ENCODE measurements around the gene KRT14. TPM values are rescaled to one million over a fixed set of nuclear protein-coding genes. Genes with fewer than 3 reads are reported as not detected.

KRT14 gene
- total RNA-seq, 1 experiment from 2014 or later: not detected

DNA sequence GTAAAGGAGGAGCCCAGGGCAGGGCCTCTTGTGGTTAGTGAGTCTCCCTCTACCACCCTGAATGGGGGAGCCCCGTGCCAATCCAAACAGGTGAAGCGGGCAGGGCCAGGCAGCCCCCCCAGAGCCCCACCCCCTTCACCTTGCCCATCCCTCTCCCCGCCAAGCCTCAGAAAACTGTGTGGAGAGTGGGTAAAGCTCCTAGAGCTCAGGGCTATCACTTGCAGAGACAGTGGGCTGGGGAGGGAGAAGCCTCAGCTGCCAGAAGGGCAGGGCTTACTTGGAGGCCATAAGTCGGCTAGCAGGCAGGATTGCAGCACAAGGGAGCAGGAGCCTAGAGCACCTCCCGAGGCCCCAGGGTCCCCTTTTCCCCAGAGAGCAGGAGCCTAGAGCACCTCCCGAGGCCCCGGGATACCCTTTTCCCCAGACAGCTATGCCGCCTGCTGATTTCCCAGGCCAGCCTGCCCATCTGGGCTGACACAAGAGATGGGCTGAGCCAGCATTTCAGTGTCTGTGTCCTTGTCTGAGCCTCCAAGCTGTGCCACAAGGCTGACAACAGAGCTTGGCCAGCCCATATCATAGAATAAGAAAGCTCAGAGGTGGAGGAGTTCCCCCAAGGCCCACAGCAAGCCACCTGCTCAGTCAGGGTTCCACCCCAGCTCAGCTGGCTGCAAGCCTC is 6.7 kb upstream of the KRT14 start:
- H3K27me3 ChIP-seq (ENCODE audit: control insufficient read depth, insufficient read depth, low read length): no peaks in the 10 kb centered on the region
- POLR2A ChIA-PET: no interaction called here
- ATAC-seq (peak; percentile 61; the same call in 1 of the 2 replicates), DNase-seq (ENCODE audit: low read depth, low spot score) (no peak)
- H3K9me3 ChIP-seq (ENCODE audit: control insufficient read depth, insufficient read depth, low read depth, low read length): no peaks in the 10 kb centered on the region
- TF ChIP-seq, protein P1, sequence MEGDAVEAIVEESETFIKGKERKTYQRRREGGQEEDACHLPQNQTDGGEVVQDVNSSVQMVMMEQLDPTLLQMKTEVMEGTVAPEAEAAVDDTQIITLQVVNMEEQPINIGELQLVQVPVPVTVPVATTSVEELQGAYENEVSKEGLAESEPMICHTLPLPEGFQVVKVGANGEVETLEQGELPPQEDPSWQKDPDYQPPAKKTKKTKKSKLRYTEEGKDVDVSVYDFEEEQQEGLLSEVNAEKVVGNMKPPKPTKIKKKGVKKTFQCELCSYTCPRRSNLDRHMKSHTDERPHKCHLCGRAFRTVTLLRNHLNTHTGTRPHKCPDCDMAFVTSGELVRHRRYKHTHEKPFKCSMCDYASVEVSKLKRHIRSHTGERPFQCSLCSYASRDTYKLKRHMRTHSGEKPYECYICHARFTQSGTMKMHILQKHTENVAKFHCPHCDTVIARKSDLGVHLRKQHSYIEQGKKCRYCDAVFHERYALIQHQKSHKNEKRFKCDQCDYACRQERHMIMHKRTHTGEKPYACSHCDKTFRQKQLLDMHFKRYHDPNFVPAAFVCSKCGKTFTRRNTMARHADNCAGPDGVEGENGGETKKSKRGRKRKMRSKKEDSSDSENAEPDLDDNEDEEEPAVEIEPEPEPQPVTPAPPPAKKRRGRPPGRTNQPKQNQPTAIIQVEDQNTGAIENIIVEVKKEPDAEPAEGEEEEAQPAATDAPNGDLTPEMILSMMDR (IDR thresholded peaks at IDR 0.05): no peak
- TF ChIP-seq POLR2AphosphoS5 (IDR thresholded peaks at IDR 0.05; ENCODE audit: low read depth, low read length): no peak
- no peak for TF ChIP-seq TCF7L2 (IDR thresholded peaks at IDR 0.05; ENCODE audit: low read depth, low read length)
- TF ChIP-seq SIN3A (IDR thresholded peaks at IDR 0.05; ENCODE audit: borderline replicate concordance, insufficient read depth, low read depth, low read length): no peak
- TF ChIP-seq, protein P2, sequence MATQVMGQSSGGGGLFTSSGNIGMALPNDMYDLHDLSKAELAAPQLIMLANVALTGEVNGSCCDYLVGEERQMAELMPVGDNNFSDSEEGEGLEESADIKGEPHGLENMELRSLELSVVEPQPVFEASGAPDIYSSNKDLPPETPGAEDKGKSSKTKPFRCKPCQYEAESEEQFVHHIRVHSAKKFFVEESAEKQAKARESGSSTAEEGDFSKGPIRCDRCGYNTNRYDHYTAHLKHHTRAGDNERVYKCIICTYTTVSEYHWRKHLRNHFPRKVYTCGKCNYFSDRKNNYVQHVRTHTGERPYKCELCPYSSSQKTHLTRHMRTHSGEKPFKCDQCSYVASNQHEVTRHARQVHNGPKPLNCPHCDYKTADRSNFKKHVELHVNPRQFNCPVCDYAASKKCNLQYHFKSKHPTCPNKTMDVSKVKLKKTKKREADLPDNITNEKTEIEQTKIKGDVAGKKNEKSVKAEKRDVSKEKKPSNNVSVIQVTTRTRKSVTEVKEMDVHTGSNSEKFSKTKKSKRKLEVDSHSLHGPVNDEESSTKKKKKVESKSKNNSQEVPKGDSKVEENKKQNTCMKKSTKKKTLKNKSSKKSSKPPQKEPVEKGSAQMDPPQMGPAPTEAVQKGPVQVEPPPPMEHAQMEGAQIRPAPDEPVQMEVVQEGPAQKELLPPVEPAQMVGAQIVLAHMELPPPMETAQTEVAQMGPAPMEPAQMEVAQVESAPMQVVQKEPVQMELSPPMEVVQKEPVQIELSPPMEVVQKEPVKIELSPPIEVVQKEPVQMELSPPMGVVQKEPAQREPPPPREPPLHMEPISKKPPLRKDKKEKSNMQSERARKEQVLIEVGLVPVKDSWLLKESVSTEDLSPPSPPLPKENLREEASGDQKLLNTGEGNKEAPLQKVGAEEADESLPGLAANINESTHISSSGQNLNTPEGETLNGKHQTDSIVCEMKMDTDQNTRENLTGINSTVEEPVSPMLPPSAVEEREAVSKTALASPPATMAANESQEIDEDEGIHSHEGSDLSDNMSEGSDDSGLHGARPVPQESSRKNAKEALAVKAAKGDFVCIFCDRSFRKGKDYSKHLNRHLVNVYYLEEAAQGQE (IDR thresholded peaks at IDR 0.05; ENCODE audit: insufficient read depth in 1 of 2, low read depth in 2 of 2, low read length in 1 of 2): no peak
- intact Hi-C loops (cut with micrococcal nuclease; ENCODE audit: unreplicated experiment) (loop anchor here (5.0 kb wide), 1 partner anchor 54 kb away; no protein-coding TSS in a partner anchor), in situ Hi-C loops (cut with HindIII; ENCODE audit: low pct_unique_long_range_greater_than_20kb, low sequenced_read_pairs) (no loop called here)
- no peaks in the 10 kb centered on the region for H3K36me3 ChIP-seq (ENCODE audit: control insufficient read depth, insufficient read depth, low read length)
- H3K4me3 ChIP-seq (ENCODE audit: low read depth in 2 of 2, low read length in 2 of 2): no peak overlapping the region
- CTCF ChIA-PET: no interaction called here
- H3K27ac ChIP-seq (ENCODE audit: low read length): no peak overlapping the region
- BruUV-seq (replicated peaks): no TSS peak
- no peaks in the 10 kb centered on the region for H3K4me1 ChIP-seq (ENCODE audit: control insufficient read depth, insufficient read depth, low read length)

DNA sequence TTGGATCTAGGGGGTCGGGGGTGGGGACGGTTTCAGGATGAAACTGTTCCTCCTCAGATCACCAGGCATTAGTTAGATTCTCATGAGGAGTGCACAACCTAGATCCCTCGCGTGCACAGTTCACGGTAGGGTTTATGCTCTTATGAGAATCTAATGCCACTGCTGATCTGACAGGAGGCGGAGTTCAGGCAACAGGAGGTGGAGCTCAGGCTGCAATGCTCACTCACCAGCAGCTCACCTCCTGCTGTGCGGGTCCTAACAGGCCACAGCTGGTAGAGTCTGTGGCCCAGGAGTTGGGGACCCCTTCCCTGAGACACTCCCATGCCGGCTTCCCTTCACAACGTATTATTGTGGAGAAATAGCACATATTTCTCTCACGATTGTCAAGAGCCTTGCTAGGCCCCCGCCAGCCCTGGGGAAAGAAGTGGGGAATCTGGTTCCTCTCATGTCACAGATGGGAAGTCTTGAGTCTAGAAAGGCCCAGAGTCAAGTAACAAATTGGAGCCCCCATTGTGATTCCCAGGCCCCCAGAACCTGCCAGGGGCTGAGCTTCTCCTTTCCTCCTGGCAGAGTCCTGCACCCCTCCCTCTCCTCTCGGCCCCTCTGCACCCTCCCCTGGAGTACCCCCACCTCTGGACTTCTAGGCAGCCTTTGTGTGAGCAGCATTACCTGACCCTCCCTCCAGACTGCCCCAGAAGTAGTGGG is 6.1 kb upstream of the KRT14 start:
- intact Hi-C loops (cut with micrococcal nuclease; ENCODE audit: unreplicated experiment) (loop anchor here (5.0 kb wide), 1 partner anchor 55 kb away; no protein-coding TSS in a partner anchor), in situ Hi-C loops (cut with HindIII; ENCODE audit: low pct_unique_long_range_greater_than_20kb, low sequenced_read_pairs) (no loop called here)
- Histone ChIP-seq H3K4me1 (ENCODE audit: control insufficient read depth, insufficient read depth, low read length) (no peaks in the 10 kb centered on the region), H3K9me3 (ENCODE audit: control insufficient read depth, insufficient read depth, low read depth, low read length) (no peaks in the 10 kb centered on the region), H3K27ac (ENCODE audit: low read length) (no peak overlapping the region), H3K4me3 (ENCODE audit: low read depth in 2 of 2, low read length in 2 of 2) (no peak overlapping the region), H3K27me3 (ENCODE audit: control insufficient read depth, insufficient read depth, low read length) (no peaks in the 10 kb centered on the region), H3K36me3 (ENCODE audit: control insufficient read depth, insufficient read depth, low read length) (no peaks in the 10 kb centered on the region)
- BruUV-seq (replicated peaks): no TSS peak
- ChIA-PET POLR2A (no interaction called here), CTCF (interaction anchor here (0.6 to 2.2 kb wide), 3 partner anchors 13 to 56 kb away, joined by 3 to 10 read pairs (median 3); no protein-coding TSS in a partner anchor)
- no peak for ATAC-seq
- TF ChIP-seq, protein P2 (IDR thresholded peaks at IDR 0.05; ENCODE audit: insufficient read depth in 1 of 2, low read depth in 2 of 2, low read length in 1 of 2): no peak
- no peak for TF ChIP-seq POLR2AphosphoS5 (IDR thresholded peaks at IDR 0.05; ENCODE audit: low read depth, low read length)
- no peak for TF ChIP-seq SIN3A (IDR thresholded peaks at IDR 0.05; ENCODE audit: borderline replicate concordance, insufficient read depth, low read depth, low read length)
- TF ChIP-seq TCF7L2 (IDR thresholded peaks at IDR 0.05; ENCODE audit: low read depth, low read length): no peak
- DNase-seq (ENCODE audit: low read depth, low spot score): no peak

All from Panc1 (cell line).